EH (cell line): ENCODE results near the gene TTF1.
A peak's percentile ranks its signal among the peaks of the same experiment; 100 is the strongest.
"Not testable (repeated sequence)": the region's sequence is repeated elsewhere in the genome, so short reads cannot be mapped to it uniquely, and the experiment has no call there.

Experiments
- DNase-seq: peaks from one replicate; pipeline ENCODE4 v3.0.0-alpha.2; 2015; ENCODE audit warnings: low read depth

The TTF1 gene

GRCh38 chr9:132411091-132411508, 4.5 kb upstream of the TTF1 start:
- peak; percentile 13 for DNase-seq

- DNase-seq, result no peak
Observed at GRCh38 chr9:132410642-132411041, 4.0 kb upstream of the TTF1 start.

- peak; percentile 63 for DNase-seq
Observed at GRCh38 chr9:132409828-132410528, 3.3 kb upstream of the TTF1 start, which contains the start of gene CFAP77. TSS of gene CFAP77 (plus strand) at chr9:132410211. CDS start at chr9:132410272, 61 bp downstream.

GRCh38 chr9:132408521-132408920, 1.9 kb upstream of the TTF1 start:
- DNase-seq, result no peak

GRCh38 chr9:132407196-132407595, 556 bp upstream of the TTF1 start:
- DNase-seq, result no peak

GRCh38 chr9:132404228-132404881, 2.3 kb downstream of the TTF1 start:
- DNase-seq, result no peak

- no peak for DNase-seq
Observed at GRCh38 chr9:132401824-132402223, 4.8 kb downstream of the TTF1 start.

- DNase-seq, result no peak
Observed at GRCh38 chr9:132395560-132395959, 11.1 kb downstream of the TTF1 start.

- no peak for DNase-seq
Observed at GRCh38 chr9:132391449-132391848, 15.2 kb downstream of the TTF1 start.

GRCh38 chr9:132390966-132391365, 15.7 kb downstream of the TTF1 start:
- DNase-seq, result no peak

GRCh38 chr9:132387133-132387532, 19.5 kb downstream of the TTF1 start:
- no peak for DNase-seq

GRCh38 chr9:132384376-132384775, 22.3 kb downstream of the TTF1 start:
- DNase-seq, result no peak

GRCh38 chr9:132383462-132383883, 23.2 kb downstream of the TTF1 start:
- no peak for DNase-seq

- DNase-seq, result no peak
Observed at GRCh38 chr9:132381966-132382541, 24.6 kb downstream of the TTF1 start.

- DNase-seq, result not testable (repeated sequence)
Observed at GRCh38 chr9:132378416-132378815, 28.2 kb downstream of the TTF1 start.

GRCh38 chr9:132377769-132378168, 28.9 kb downstream of the TTF1 start:
- not testable (repeated sequence) for DNase-seq

GRCh38 chr9:132372177-132373095, 34.2 kb downstream of the TTF1 start:
- DNase-seq, result peak; percentile 61

GRCh38 chr9:132370592-132370991, 36.0 kb downstream of the TTF1 start:
- no peak for DNase-seq

- DNase-seq, result no peak
Observed at GRCh38 chr9:132369421-132369820, 37.2 kb downstream of the TTF1 start.

- DNase-seq, result peak; percentile 27
Observed at GRCh38 chr9:132367613-132368313, 38.9 kb downstream of the TTF1 start.

- DNase-seq, result no peak
Observed at GRCh38 chr9:132366481-132366880, 40.2 kb downstream of the TTF1 start.
